ENCODE results near the gene FLVCR1. TPM values are rescaled to one million over a fixed set of nuclear protein-coding genes. Genes with fewer than 3 reads are reported as not detected.
A peak's percentile ranks its signal among the peaks of the same experiment; 100 is the strongest.

The FLVCR1 gene
- total RNA-seq (10 to 100 TPM in 1 of 7 donors, 1 to 10 TPM in 6; 7.3 to 10.7 (median 9.0) TPM), polyA plus RNA-seq (1 to 10 TPM; 3.6 to 4.8 (median 4.0) TPM)
- long read RNA-seq, donor 1, result 0 reads
- long read RNA-seq, donor 2, full-length matches to known transcripts, result 4 of 4 reads
- long read RNA-seq, donor 2, partial matches to known transcripts, result 0 of 4 reads
- long read RNA-seq, donor 2, other reads (novel, unspliced or antisense), result 0 of 4 reads

GRCh38 chr1:212857992-212858460, at the start of gene FLVCR1:
TSS of gene FLVCR1 (plus strand) at chr1:212858275. CDS start at chr1:212858453, 178 bp downstream.
- Histone ChIP-seq H3K9me3 (no peaks in the 10 kb centered on the region), H3K4me1 (peaks cover 16 to 62% (median 42%) of the 10 kb centered on the region in 6 donors), H3K4me3 (peak within 1 kb of the TSS; percentile 55 to 96 (median 80)), H3K27ac (peak within 1 kb of the TSS; percentile 78 to 91 (median 89)), H3K27me3 (replicated peaks in 1 of 7) (no peaks in the 10 kb centered on the region), H3K36me3 (peaks cover 0 to 6% (median 0%) of the 10 kb centered on the region in 6 donors)
- 0 to 1% (median 0%) methylated on average over 23 to 54 of the region's 54 CpGs for WGBS, 5 donors
- TF ChIP-seq POLR2AphosphoS5 (IDR thresholded peaks at IDR 0.05) (peak; percentile 89 to 95 (median 94)), POLR2A (IDR thresholded peaks at IDR 0.05) (peak in 1 of 3 donors; percentile 65), CTCF (IDR thresholded peaks at IDR 0.05 in 8 of 11, conservative IDR thresholded peaks at IDR 0.05 in 3 of 11) (peak in 4 of 11 experiments; percentile 18 to 42 (median 26))
- intact Hi-C loops (cut with DNase I; ENCODE audit: low total_unique reads), result no loop called here
- DNase-seq, result peak; percentile 100

- H3K4me1 ChIP-seq, result peaks cover 0 to 17% (median 8%) of the 10 kb centered on the region in 6 donors
- H3K36me3 ChIP-seq, result peaks cover 0 to 55% (median 9%) of the 10 kb centered on the region in 6 donors
- WGBS, 5 donors, result 60 to 74% (median 62%) methylated on average over 5 of the region's 5 CpGs
- no peaks in the 10 kb centered on the region for H3K27me3 ChIP-seq (replicated peaks in 1 of 7)
- H3K27ac ChIP-seq, result no peak overlapping the region
- no peak for DNase-seq
- H3K9me3 ChIP-seq, result no peaks in the 10 kb centered on the region
- TF ChIP-seq POLR2AphosphoS5 (IDR thresholded peaks at IDR 0.05) (no peak), CTCF (IDR thresholded peaks at IDR 0.05 in 8 of 11, conservative IDR thresholded peaks at IDR 0.05 in 3 of 11) (peak in 5 of 11 experiments; percentile 17 to 40 (median 27))
- no peak overlapping the region for H3K4me3 ChIP-seq
- intact Hi-C loops (cut with DNase I; ENCODE audit: low total_unique reads), result loop anchor here (10.0 kb wide), 1 partner anchor 180 kb away; no protein-coding TSS in a partner anchor
These were observed 43.3 kb upstream of the FLVCR1 start for GRCh38 chr1:212814537-212815334.

GRCh38 chr1:212816567-212817278, 41.4 kb upstream of the FLVCR1 start:
- Histone ChIP-seq H3K27ac (no peak overlapping the region), H3K4me3 (no peak overlapping the region), H3K36me3 (peaks cover 0 to 35% (median 6%) of the 10 kb centered on the region in 6 donors), H3K27me3 (replicated peaks in 1 of 7) (no peaks in the 10 kb centered on the region), H3K4me1 (peaks cover 3 to 30% (median 17%) of the 10 kb centered on the region in 6 donors), H3K9me3 (no peaks in the 10 kb centered on the region)
- intact Hi-C loops (cut with DNase I; ENCODE audit: low total_unique reads), result loop anchor here (10.0 kb wide), 1 partner anchor 178 kb away; no protein-coding TSS in a partner anchor
- 89 to 95% (median 90%) methylated on average over 3 of the region's 3 CpGs for WGBS, 5 donors
- no peak for DNase-seq
- TF ChIP-seq POLR2AphosphoS5 (IDR thresholded peaks at IDR 0.05), result no peak
- no peak for TF ChIP-seq CTCF (IDR thresholded peaks at IDR 0.05 in 8 of 11, conservative IDR thresholded peaks at IDR 0.05 in 3 of 11)
- no peak for TF ChIP-seq POLR2A (IDR thresholded peaks at IDR 0.05)

All from spleen (tissue), 13 donors.